ENCODE measurements around the gene TPM2. TPM values are rescaled to one million over a fixed set of nuclear protein-coding genes. Genes with fewer than 3 reads are reported as not detected.

TPM2 gene
- total RNA-seq, 1 donor from 2014 or later, result 77.1 TPM

- Histone ChIP-seq H3K27me3 (ENCODE audit: control insufficient read depth, insufficient read depth, low read length) (no peaks in the 10 kb centered on the region), H3K36me3 (ENCODE audit: control insufficient read depth, insufficient read depth, low read length) (peaks cover 13% of the 10 kb centered on the region), H3K4me3 (ENCODE audit: low read depth, low read length) (no peak overlapping the region)
- TF ChIP-seq, protein P1, sequence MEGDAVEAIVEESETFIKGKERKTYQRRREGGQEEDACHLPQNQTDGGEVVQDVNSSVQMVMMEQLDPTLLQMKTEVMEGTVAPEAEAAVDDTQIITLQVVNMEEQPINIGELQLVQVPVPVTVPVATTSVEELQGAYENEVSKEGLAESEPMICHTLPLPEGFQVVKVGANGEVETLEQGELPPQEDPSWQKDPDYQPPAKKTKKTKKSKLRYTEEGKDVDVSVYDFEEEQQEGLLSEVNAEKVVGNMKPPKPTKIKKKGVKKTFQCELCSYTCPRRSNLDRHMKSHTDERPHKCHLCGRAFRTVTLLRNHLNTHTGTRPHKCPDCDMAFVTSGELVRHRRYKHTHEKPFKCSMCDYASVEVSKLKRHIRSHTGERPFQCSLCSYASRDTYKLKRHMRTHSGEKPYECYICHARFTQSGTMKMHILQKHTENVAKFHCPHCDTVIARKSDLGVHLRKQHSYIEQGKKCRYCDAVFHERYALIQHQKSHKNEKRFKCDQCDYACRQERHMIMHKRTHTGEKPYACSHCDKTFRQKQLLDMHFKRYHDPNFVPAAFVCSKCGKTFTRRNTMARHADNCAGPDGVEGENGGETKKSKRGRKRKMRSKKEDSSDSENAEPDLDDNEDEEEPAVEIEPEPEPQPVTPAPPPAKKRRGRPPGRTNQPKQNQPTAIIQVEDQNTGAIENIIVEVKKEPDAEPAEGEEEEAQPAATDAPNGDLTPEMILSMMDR (IDR thresholded peaks at IDR 0.05; ENCODE audit: insufficient read depth, low read length, poor library complexity, severe bottlenecking), result no peak
- DNase-seq (ENCODE audit: low read depth), result no peak
Measured at GRCh38 chr9:35705372-35705771, 15.6 kb upstream of the TPM2 start.

DNA sequence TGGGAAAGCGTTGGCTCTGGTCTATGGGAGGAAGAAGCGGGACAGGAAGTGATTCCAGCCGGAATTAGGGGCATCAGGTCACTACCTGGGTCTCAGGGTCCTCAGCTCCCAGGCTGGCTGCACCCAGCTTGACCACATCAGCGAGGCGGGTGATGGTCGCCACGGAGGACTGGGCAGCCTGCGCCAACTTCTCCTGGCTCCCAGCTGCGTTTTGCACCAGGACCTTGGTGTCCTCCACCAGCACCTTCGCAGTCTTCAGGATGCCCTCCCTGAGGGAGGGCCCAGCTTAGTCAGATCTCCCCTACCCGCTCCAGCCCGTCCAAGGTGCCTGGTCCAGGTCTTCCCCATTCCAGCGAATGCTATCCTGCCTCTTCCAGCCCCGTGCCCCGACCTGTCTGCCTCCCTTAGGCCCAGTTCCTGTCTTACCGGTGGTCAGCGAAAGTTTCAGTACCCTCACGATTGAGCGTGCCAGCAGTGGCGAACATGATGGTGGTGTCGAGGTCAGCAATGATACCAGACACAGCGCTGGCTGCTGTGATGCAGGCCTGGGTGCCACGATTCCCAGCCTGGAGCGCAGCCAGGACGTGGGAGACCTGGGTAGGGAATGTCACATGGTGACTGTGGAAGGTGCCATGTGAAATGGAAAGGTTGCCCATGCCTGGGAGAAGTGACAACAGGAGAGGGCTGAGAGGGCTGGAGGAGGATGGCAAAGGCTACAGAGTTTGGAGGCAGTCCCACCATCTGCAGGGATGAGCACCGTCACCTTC, 14.4 kb upstream of the TPM2 start:
- no peak overlapping the region for H3K4me3 ChIP-seq (ENCODE audit: low read depth, low read length)

GRCh38 chr9:35702696-35703095, 13.0 kb upstream of the TPM2 start:
- DNase-seq (ENCODE audit: low read depth), result no peak
- Histone ChIP-seq H3K4me3 (ENCODE audit: low read depth, low read length) (no peak overlapping the region), H3K27me3 (ENCODE audit: control insufficient read depth, insufficient read depth, low read length) (no peaks in the 10 kb centered on the region), H3K36me3 (ENCODE audit: control insufficient read depth, insufficient read depth, low read length) (peaks cover 15% of the 10 kb centered on the region)
- TF ChIP-seq, protein P1 (IDR thresholded peaks at IDR 0.05; ENCODE audit: insufficient read depth, low read length, poor library complexity, severe bottlenecking), result no peak

More for the DNA sequence above, 14.4 kb upstream of the TPM2 start:
- H3K27me3 ChIP-seq (ENCODE audit: control insufficient read depth, insufficient read depth, low read length), result no peaks in the 10 kb centered on the region
- TF ChIP-seq, protein P1 (IDR thresholded peaks at IDR 0.05; ENCODE audit: insufficient read depth, low read length, poor library complexity, severe bottlenecking), result no peak
- no peak for DNase-seq (ENCODE audit: low read depth)
- H3K36me3 ChIP-seq (ENCODE audit: control insufficient read depth, insufficient read depth, low read length), result peaks cover 15% of the 10 kb centered on the region

DNA sequence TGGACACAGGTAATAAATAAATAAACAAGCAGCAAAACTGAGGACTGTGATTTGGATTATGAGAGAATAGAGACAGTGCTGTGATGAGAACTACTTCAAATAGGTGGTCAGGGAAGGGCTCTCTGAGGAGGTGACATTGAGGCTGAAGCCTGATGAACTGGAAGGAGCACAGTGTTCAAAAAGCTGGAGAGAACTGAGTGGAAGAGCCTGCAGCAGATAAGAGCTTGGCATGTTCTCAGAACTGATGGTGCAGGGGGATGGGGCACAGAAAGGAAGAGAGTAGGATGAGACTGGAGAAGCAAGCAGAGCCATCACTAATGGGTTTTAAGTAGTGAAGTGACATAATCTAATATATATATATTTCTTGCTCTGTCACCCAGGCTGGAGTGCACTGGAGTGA, 11.2 kb upstream of the TPM2 start:
- no peak overlapping the region for H3K4me3 ChIP-seq (ENCODE audit: low read depth, low read length)
- H3K27me3 ChIP-seq (ENCODE audit: control insufficient read depth, insufficient read depth, low read length), result no peaks in the 10 kb centered on the region
- H3K36me3 ChIP-seq (ENCODE audit: control insufficient read depth, insufficient read depth, low read length), result peaks cover 13% of the 10 kb centered on the region
- TF ChIP-seq, protein P1 (IDR thresholded peaks at IDR 0.05; ENCODE audit: insufficient read depth, low read length, poor library complexity, severe bottlenecking), result no peak
- no peak for DNase-seq (ENCODE audit: low read depth)

DNA sequence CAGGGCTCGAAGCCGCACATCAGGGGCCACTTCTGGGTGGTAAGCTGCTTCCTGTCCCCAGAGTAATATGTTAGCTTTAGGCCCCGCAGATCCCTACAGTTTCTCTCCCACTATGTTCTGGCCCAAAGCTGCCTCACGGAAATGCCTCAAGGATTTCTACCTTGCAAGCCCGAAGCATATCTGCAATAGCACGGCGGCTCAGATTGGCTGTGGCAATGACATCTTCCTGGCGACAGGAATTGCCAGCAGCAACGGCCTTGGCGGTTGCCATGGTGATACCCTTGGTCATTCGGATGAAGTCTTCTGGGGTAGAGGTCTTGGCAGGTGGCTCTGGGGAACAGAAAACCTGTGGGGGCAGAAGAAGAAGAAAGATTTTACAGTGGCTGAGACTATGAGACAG, 10.3 kb upstream of the TPM2 start:
- TF ChIP-seq, protein P1 (IDR thresholded peaks at IDR 0.05; ENCODE audit: insufficient read depth, low read length, poor library complexity, severe bottlenecking), result no peak
- no peak for DNase-seq (ENCODE audit: low read depth)
- no peak overlapping the region for H3K4me3 ChIP-seq (ENCODE audit: low read depth, low read length)
- no peaks in the 10 kb centered on the region for H3K27me3 ChIP-seq (ENCODE audit: control insufficient read depth, insufficient read depth, low read length)
- peaks cover 12% of the 10 kb centered on the region for H3K36me3 ChIP-seq (ENCODE audit: control insufficient read depth, insufficient read depth, low read length)

DNA sequence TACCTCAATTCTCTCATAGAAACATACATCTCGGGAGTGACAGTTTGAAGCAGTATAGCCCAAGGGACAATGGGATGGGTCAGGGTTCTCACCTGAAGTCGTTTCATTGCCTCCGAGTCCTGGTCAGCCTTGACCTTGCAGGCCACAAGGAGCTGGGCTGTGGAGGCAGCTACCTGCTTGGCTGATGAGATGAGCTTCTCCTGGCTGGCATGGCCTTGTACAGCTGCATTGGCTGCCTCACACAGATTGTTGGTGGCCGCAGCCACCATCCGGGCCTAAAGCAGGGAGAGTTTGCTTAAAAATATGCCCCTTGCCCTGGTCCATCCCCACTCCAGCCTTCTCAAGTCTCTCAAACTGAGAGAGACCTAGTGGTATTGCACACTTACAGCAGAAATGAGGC, 8.5 kb upstream of the TPM2 start:
- TF ChIP-seq, protein P1 (IDR thresholded peaks at IDR 0.05; ENCODE audit: insufficient read depth, low read length, poor library complexity, severe bottlenecking), result no peak
- H3K4me3 ChIP-seq (ENCODE audit: low read depth, low read length), result no peak overlapping the region
- H3K27me3 ChIP-seq (ENCODE audit: control insufficient read depth, insufficient read depth, low read length), result no peaks in the 10 kb centered on the region
- peaks cover 7% of the 10 kb centered on the region for H3K36me3 ChIP-seq (ENCODE audit: control insufficient read depth, insufficient read depth, low read length)
- no peak for DNase-seq (ENCODE audit: low read depth)

All from kidney epithelial cell (primary cell).